SK-N-SH (cell line): ENCODE data around the gene BNIP5.

Source experiments
- MAX ChIP-seq: IDR thresholded peaks from 2 replicates; pipeline ENCODE4 v1.4.0; 2012; ENCODE audit warnings: low read depth
- POLR2AphosphoS5 ChIP-seq: IDR thresholded peaks from 2 replicates; pipeline ENCODE4 v1.6.1; 2012; ENCODE audit warnings: low read depth, low read length
- RAD21 ChIP-seq: IDR thresholded peaks from 2 replicates; pipeline ENCODE4 v1.6.1; 2012; ENCODE audit warnings: mild to moderate bottlenecking, low read length
- TAF1 ChIP-seq: IDR thresholded peaks from 2 replicates; pipeline ENCODE4 v1.6.1; 2012; ENCODE audit warnings: low read depth, mild to moderate bottlenecking, low read length, moderate library complexity, borderline replicate concordance
- TCF12 ChIP-seq: IDR thresholded peaks from 2 replicates; pipeline ENCODE4 v1.4.0; 2012
- USF2 ChIP-seq: fragments of 150-350 bp; IDR thresholded peaks from 2 replicates; pipeline ENCODE4 v1.6.1; 2017; ENCODE audit warnings: antibody characterized with exemption, low read length, low read depth, borderline replicate concordance
- YY1 ChIP-seq: IDR thresholded peaks from 2 replicates; pipeline ENCODE4 v1.4.0; 2012; ENCODE audit warnings: low read depth, mild to moderate bottlenecking
- TF ChIP-seq, protein P1 (sequence below): fragments of 200-600 bp; sonication (generic); IDR thresholded peaks from 2 replicates; pipeline ENCODE4 v1.6.1; 2017; ENCODE audit warnings: antibody characterized with exemption, mild to moderate bottlenecking, moderate library complexity
- TF ChIP-seq, protein P2 (sequence below): IDR thresholded peaks from 2 replicates; pipeline ENCODE4 v1.6.1; 2012; ENCODE audit warnings: mild to moderate bottlenecking, low read depth, low read length, moderate library complexity

GRCh38 chr6:36286858-36287257 lies 49.8 kb downstream of the BNIP5 start:
- no peak for TF ChIP-seq TAF1
- TF ChIP-seq, protein P1, sequence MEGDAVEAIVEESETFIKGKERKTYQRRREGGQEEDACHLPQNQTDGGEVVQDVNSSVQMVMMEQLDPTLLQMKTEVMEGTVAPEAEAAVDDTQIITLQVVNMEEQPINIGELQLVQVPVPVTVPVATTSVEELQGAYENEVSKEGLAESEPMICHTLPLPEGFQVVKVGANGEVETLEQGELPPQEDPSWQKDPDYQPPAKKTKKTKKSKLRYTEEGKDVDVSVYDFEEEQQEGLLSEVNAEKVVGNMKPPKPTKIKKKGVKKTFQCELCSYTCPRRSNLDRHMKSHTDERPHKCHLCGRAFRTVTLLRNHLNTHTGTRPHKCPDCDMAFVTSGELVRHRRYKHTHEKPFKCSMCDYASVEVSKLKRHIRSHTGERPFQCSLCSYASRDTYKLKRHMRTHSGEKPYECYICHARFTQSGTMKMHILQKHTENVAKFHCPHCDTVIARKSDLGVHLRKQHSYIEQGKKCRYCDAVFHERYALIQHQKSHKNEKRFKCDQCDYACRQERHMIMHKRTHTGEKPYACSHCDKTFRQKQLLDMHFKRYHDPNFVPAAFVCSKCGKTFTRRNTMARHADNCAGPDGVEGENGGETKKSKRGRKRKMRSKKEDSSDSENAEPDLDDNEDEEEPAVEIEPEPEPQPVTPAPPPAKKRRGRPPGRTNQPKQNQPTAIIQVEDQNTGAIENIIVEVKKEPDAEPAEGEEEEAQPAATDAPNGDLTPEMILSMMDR: no peak
- no peak for TF ChIP-seq TCF12
- no peak for TF ChIP-seq YY1
- TF ChIP-seq USF2: no peak
- no peak for TF ChIP-seq POLR2AphosphoS5
- TF ChIP-seq RAD21: no peak
- no peak for TF ChIP-seq MAX
- TF ChIP-seq, protein P2, sequence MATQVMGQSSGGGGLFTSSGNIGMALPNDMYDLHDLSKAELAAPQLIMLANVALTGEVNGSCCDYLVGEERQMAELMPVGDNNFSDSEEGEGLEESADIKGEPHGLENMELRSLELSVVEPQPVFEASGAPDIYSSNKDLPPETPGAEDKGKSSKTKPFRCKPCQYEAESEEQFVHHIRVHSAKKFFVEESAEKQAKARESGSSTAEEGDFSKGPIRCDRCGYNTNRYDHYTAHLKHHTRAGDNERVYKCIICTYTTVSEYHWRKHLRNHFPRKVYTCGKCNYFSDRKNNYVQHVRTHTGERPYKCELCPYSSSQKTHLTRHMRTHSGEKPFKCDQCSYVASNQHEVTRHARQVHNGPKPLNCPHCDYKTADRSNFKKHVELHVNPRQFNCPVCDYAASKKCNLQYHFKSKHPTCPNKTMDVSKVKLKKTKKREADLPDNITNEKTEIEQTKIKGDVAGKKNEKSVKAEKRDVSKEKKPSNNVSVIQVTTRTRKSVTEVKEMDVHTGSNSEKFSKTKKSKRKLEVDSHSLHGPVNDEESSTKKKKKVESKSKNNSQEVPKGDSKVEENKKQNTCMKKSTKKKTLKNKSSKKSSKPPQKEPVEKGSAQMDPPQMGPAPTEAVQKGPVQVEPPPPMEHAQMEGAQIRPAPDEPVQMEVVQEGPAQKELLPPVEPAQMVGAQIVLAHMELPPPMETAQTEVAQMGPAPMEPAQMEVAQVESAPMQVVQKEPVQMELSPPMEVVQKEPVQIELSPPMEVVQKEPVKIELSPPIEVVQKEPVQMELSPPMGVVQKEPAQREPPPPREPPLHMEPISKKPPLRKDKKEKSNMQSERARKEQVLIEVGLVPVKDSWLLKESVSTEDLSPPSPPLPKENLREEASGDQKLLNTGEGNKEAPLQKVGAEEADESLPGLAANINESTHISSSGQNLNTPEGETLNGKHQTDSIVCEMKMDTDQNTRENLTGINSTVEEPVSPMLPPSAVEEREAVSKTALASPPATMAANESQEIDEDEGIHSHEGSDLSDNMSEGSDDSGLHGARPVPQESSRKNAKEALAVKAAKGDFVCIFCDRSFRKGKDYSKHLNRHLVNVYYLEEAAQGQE: no peak
